HT1080 (cell line): ENCODE results near the gene GPR107. TPM values are rescaled to one million over a fixed set of nuclear protein-coding genes. Genes with fewer than 3 reads are reported as not detected.

ENCODE experiments used
- DNase-seq: peaks from one replicate; pipeline ENCODE4 v3.0.0-alpha.2; 2015; ENCODE audit warnings: low read depth
- small RNA-seq: library from RNA; depleted of rRNA; stranded (forward); fragments of <200 nt; gene quantifications from one replicate; pipeline ENCODE3, GENCODE V24; 2014
- total RNA-seq: library from RNA; depleted of rRNA; stranded (reverse); fragments of >200 nt; shearing (Covaris generic); gene quantifications from 2 replicates; pipeline ENCODE4 v1.2.3, GENCODE V29; 2014; rRNA removed

The GPR107 gene
- total RNA-seq, 1 experiment from 2014 or later, result 13.6 TPM

- no peak for DNase-seq
These were observed 128.1 kb downstream of the GPR107 start for GRCh38 chr9:130181678-130182380.

- peak; percentile 7 for DNase-seq
These were observed 128.7 kb downstream of the GPR107 start for GRCh38 chr9:130182381-130182909.

DNA sequence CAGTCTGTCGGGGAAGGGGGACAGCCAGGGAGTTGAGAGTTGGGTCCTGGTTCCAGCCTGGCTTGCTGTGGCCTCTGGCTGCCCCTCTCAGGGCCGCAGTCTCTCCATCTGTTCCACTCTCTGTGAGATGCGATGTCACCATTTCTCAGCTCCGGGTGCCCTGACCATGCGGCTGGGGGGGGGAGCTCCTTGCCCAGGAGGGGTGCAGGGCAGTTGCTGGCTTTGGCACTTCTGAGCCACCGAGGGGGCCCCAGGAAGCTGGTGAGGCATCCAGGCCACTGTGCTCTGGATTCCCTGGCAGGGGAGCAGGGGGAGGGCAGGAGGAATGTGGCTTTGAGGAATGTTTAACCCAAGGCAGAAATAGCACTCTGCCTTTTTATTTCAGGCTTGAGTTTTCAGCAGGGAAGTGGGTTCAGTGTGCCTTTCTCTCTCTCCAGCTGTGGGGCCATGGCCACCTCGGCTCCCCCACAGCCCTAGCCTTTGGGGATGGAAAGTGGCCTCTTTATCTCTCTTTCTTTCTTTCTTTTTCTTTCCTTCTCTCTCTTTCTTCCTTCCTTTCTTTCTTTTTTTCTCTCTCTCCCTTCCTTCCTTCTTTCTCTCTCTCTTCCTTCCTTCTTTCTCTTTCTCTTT lies 129.5 kb downstream of the GPR107 start:
- DNase-seq, result peak; percentile 84

- DNase-seq, result no peak
These were observed 131.3 kb downstream of the GPR107 start for GRCh38 chr9:130185017-130185416.

- DNase-seq, result no peak
These were observed 131.9 kb downstream of the GPR107 start for GRCh38 chr9:130185490-130186031.

- DNase-seq, result no peak
These were observed 132.3 kb downstream of the GPR107 start for GRCh38 chr9:130186051-130186450.

GRCh38 chr9:130186839-130187522 lies 133.3 kb downstream of the GPR107 start:
- DNase-seq, result peak; percentile 74

DNA sequence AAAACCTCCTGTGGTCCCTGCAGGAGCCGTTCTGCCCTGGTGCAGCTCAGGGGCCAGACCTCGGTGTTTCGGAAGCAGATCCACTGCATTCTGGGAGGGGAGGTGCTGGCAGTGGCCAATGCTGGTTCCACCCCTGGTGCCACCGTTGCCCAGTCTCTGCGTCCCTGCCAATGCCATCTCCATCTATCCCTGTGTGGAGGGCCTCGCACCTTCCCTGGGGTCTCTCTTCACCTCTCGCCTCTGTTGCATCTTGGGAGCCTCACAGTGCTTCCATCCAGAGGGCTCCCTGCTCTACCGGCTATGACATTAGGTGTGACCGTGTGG lies 133.8 kb downstream of the GPR107 start:
- no peak for DNase-seq

DNA sequence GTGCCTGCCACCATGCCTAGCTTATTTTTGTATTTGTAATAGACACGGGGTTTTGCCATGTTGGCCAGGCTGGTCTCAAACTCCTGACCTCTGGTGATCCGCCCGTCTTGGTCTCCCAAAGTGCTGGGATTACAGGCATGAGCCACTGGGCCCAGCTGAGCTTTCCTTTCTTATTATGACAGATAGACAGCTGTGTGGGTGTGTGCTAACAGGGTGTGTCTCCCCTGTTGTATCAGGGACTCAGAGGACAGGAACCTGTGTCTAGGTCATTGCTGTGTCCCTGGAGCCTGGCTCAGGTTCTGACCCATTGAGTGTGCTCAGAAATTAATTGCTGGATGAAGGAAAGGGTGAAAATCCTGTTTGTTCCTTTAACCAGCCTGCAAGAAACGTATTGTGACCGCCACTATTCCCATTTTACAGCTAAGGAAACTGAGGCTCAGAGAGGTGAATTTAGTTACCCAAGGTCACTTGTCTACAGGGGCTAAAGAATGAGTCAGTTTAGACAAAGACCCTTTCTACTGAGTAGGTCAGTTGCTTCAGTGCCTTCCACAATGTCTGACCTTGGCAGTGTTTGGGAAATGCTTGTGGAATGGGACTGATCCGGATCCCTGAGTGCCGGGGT lies 135.3 kb downstream of the GPR107 start:
- no peak for DNase-seq

Small RNA genes lying within 50 kb of the gene (small RNA-seq; reads per million reads assigned to genes)
- gene RF00019, result not detected

Other genes with a start within 250 kb of the GPR107 start
- gene TOR1A, start 229.8 kb upstream of the GPR107 start, total RNA-seq, result 55.1 and 75.2 TPM in 2 replicates
- gene C9orf78, start 218.6 kb upstream of the GPR107 start, total RNA-seq, result 86.5 and 101 TPM in 2 replicates
- gene USP20, start 218.4 kb upstream of the GPR107 start, total RNA-seq, result 5.9 and 7.5 TPM in 2 replicates
- 13.5 and 18.4 TPM in 2 replicates for gene FNBP1, start 10.7 kb upstream of the GPR107 start, total RNA-seq
- gene NCS1, start 118.5 kb downstream of the GPR107 start, total RNA-seq, result 66.9 and 76.3 TPM in 2 replicates
- 0.23 and 0.48 TPM in 2 replicates for gene HMCN2, start 211.9 kb downstream of the GPR107 start, total RNA-seq